ENCODE measurements around the gene TAF7L.

Gene TAF7L

GRCh38 chrX:101223226-101223625 is 67.9 kb downstream of the TAF7L start:
- in situ Hi-C loops (cut with MboI; ENCODE audit: low sequenced_read_pairs), result no loop called here

GRCh38 chrX:101220662-101221260 is 70.4 kb downstream of the TAF7L start:
- in situ Hi-C loops (cut with MboI; ENCODE audit: low sequenced_read_pairs), result no loop called here

- in situ Hi-C loops (cut with MboI; ENCODE audit: low sequenced_read_pairs), result no loop called here
Measured at GRCh38 chrX:101219864-101220346, 71.2 kb downstream of the TAF7L start.

DNA sequence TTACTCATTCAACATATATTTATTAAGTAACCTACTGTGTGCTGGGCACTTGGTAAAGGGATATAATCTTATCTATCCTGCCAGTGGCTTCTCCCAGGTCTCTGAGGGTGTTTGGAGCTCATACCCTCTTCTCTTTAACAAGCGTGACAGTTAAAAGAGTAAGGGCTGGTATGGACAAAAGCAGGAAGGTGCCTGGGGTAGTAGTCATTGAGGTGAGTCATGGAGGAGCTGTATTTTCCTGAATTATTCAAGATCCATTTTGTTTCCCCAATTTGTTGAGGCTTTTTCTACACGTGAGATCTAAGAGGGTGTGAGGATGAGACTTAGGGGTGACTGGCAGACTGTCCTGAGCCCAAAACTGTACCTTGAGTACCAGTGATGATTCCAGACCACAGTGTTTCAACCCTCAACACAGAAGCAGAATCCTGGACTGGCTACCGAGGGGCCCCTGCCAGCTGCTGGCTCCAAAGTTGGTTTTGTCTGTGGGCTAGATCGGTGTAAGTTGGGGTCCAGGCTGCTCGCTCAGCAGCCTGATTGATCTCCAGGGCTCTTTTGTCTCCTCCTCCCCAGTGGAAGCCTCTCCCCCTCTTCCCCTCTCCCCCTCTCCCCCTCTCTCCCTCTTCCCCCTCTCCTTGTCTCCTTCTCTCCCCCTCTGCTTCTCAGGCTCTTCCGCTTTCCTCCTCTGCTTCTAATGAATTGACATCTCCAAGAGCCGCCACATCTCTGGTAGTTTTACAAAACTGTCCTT is 71.8 kb downstream of the TAF7L start, which contains the start of gene DRP2:
Gene DRP2 (plus strand): TSS at position 671 of the 748 bp plus-strand sequence. CDS start 11,862 bp downstream, outside the sequence.
- in situ Hi-C loops (cut with MboI; ENCODE audit: low sequenced_read_pairs), result no loop called here

All from hTERT RPE-1 (cell line).